Left lobe of liver (tissue), 2 donors: ENCODE results near the gene RDH11. TPM values are rescaled to one million over a fixed set of nuclear protein-coding genes. Genes with fewer than 3 reads are reported as not detected.
"Not testable (repeated sequence)": the region's sequence is repeated elsewhere in the genome, so short reads cannot be mapped to it uniquely, and the experiment has no call there.

Experiments
- ATAC-seq: fragments of 200-7000 bp; cut with Tn5 transposase; one replicate; pipeline ENCODE4 v1.9.1; 2020; ENCODE audit warnings: mild to moderate bottlenecking, moderate library complexity
- DNase-seq: peaks from one replicate; pipeline ENCODE4 v3.0.0-alpha.2; 2020; ENCODE audit warnings: low spot score
- total RNA-seq: library from RNA; stranded (reverse); gene quantifications from one replicate; pipeline ENCODE4 v1.2.1, GENCODE V29; 2021
- donor health status: DM: no; HTN: no; CAD: no; lungs with moderate emphysema.
- donor health status: DM: no; HTN: yes; CAD: no.

The RDH11 gene, protein sequence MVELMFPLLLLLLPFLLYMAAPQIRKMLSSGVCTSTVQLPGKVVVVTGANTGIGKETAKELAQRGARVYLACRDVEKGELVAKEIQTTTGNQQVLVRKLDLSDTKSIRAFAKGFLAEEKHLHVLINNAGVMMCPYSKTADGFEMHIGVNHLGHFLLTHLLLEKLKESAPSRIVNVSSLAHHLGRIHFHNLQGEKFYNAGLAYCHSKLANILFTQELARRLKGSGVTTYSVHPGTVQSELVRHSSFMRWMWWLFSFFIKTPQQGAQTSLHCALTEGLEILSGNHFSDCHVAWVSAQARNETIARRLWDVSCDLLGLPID
- total RNA-seq, result 85.1 TPM

DNA sequence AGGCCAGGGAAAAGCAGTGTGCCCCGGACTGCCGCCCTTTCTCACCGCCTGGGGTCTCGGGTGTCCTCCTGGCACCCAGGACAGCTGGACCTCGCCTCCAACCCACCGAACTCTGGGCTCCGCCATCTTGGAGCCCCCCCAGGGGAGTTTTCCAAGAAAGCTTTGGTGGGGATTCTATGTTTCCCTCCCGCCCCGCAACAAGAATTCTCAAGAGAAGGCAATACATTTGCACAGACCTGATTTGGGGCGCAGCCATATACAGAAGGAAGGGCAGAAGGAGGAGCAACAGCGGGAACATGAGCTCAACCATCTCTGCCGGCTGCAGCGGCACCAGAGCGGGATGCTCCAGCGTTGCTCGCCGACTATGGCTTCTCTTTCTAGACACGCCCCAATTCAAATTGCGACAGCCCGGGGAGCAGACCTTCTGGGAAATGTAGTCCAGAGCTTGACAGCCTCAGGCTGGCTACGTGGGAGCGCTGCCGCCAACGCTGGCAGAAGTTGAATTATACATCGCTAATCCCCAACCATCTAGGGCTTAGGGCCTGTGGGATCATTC is at the start of gene RDH11:
Gene RDH11, minus strand, starts transcription at position 371 of the 556 bp plus-strand sequence. Its CDS starts 61 bp downstream, at position 310.
- DNase-seq (peak; percentile 88), ATAC-seq (peak; percentile 91)

DNA sequence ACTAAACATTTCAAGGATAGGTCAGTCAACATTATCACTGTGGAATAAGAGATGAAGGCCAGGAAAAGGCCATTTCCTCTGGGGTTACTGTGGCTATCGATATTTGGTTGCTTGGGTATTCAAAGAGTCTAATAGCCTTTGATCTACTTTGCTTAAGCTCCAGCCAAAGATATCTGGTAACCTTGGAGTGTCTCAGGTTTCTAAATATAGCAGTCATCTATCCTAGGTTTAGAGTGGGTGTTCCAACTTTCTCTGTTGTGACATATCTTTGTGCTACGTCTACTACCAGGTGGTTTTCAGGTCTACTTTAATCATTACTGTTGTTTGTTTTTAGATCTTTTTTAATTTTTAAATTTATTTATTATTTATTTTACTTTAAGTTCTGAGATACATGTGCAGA is 48.5 kb upstream of the RDH11 start:
- no peak for ATAC-seq
- DNase-seq, result no peak

DNA sequence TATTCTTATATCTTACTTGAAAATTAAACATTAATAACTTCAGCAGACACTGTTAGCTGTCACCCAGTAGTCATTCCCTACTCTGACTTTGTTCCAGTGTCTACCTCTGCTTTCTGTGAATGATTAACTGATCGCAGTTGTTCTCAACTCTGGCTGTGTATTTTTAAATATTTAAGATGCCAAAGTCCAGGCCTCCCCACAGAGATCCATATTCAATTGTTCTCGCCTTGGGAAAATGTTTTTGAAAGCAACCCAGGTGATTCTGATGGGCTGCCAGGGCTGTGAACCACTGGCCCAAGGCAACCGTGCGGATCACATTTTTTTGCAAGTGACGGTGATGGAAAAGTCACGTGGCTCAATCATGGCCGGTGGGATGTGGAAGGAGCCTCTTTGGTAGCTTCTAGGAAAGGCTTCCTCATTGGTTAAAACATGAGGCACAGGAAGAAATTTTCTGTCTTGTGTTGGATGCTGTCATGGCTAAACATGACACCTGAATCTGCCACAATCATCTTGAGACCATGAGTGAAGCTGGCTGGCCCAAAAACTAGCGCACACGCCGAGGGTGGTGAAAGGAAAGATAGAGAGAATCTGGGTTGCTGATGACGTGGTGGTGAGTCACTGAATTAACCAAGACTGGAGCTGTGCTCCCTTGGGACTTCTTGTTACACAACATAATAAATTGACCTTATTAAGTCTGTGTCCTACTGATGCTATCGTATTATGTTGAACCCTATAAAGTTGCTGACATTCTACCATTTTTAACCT is 43.4 kb upstream of the RDH11 start:
- peak; percentile 92 for ATAC-seq
- peak; percentile 86 for DNase-seq

DNA sequence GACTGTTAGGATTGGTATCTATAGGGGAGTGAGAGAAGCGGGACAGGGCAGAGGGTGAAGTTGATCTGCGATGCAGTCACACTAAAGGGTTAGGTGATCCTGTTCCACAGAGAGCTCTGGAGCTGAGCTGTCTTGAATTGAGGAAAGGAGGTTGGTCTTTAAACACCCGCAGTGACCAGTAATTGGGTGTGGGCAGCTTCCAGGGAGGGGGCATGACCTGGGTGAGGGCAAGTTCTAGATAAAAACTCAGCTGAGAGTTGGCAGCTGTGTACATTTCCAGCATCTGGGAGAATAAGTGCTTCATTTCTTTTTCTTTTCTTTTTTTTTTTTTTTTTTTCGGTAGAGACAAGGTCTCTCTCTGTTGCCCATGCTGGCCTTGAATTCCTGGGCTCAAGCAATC is 41.2 kb upstream of the RDH11 start:
- no peak for DNase-seq
- no peak for ATAC-seq

DNA sequence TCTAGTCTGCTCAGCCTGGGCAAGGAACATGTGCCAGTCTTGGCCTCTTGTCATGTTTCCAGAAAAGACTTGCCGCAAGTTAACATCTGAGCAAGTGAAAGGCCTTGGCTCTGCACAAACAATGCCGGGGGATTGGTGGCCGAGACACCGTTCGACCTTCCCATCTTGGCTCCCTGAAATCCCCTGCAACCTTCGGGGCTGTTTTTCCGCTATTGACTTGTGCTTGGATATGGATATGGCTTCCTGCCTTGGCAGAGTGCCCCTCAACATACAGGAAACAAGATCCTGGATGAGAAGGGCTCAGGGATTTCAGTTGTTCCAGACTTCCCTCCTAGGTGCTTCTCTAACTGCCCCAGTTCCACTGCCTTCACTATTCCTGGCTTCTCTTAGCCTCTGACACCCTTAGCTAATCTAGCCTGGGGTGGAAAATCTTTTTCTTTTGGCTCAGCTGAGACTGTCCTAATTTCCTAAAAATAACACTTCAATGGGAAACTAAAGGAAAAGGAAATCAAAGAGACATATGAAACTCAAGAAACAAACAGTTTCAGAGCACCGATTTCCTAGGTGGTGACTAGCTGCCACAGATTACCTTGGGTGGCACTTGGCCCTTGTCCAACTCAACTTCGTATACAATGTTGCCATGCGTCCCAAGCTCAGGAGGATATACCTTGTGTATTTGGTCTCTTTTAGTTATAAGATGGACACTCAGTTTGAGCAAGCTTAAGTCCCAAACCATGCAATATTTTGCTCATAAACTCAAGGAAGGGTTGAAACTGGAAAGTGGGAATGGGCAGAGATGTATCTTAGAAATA is 40.0 kb upstream of the RDH11 start:
- no peak for DNase-seq
- no peak for ATAC-seq

DNA sequence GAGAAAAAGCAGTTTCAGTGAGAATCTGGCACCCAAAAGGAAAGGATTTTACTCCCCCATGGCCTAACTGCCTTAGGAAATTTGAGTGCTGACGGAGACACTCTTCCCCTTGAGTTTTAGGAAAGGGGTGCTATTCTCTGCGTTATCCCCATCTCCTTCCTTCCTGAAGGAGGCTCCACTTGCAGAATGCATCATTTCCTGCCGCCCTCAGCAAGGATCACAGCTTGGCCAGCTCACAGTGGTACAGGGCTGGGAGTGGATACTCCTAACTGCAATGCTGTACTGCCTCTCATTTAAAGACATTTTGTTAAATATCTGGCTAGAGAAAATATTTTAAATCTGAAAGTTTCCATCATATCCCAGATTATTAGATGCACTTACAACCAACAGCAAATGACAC is 39.1 kb upstream of the RDH11 start:
- ATAC-seq (no peak), DNase-seq (no peak)

DNA sequence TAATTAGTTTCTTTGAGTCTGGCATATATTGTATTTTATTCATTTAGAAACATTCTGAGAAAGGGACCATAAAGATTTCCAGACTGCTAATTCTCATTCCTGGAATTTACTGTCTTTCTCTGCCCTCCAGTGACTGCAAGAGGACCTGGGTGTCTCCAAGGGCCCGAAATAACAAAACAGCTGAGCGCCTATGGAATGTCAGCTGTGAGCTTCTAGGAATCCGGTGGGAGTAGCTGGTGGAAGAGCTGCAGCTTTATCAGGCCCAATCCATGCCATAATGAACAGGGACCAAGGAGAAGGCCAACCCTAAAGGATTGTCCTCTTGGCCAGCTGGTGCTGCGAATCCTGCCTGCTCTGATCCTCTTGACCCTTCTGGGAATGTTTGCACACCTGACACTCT is 38.1 kb upstream of the RDH11 start:
- DNase-seq (no peak), ATAC-seq (no peak)

DNA sequence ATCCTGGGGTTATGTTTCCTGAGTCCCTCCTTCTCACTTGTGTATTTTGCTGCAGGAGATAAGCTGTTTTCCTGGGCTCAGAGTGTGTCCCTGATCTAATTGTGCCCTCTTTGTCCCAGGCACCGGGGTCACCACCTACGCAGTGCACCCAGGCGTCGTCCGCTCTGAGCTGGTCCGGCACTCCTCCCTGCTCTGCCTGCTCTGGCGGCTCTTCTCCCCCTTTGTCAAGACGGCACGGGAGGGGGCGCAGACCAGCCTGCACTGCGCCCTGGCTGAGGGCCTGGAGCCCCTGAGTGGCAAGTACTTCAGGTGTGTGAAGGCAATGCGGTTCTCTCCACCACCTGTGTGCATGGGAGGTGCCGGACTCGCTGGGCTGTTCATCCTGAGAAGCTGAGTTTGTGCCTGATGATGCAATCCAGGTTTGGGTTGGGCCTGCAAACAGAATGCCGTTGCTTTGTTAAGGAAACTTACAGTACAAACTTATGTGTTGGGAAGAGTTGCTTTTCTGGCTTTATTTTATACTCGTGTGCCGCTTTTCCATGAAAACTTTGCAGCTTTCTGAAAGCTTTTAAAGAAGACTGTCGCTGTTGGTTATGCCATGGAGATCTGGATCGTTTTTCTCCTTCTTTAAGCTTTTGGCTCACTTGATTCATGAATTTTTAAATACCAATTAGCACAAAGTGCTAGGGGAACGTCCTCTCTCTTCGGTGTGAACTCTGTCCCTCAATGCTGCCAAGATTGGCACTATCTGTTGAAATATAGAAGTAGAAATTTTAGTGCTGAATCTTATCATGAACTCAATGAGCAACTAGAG is 33.7 kb upstream of the RDH11 start:
- ATAC-seq (peak; percentile 92), DNase-seq (peak; percentile 78)

DNA sequence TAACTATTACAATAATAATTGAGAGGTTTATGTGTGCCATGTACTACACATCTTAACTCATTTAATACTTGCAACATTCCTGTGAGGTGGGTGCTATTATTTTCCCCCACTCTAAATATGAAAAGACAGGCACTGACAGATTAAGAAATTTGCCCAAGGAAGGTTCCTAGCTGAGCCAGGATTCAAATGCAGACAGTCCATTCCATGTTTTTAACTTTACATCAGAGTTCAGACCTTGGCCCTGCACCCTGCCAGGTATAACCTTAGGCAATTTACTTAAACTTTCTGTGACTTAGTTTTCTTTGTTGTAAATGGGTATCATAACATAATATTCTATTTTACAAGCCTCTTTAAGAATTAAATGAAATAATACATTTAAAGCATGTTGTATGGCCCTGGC is 32.7 kb upstream of the RDH11 start:
- DNase-seq, result no peak
- no peak for ATAC-seq

DNA sequence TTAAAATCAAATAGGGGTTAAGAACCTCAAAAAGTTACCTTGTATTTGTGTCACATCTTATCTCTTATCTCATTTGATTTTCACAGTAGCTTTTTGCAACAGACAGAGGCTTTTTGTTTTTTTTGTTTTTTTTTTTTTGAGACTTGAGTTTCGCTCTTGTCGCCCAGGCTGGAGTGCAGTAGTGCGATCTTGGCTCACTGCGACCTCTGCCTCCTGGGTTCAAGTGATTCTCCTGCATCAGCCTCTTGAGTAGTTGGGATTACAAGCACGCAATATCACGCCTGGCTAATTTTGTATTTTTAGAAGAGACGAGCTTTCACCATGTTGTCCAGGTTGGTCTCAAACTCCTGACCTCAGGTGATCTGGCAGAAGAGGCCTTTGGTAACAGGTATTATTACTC is 31.8 kb upstream of the RDH11 start:
- no peak for ATAC-seq
- DNase-seq, result no peak

DNA sequence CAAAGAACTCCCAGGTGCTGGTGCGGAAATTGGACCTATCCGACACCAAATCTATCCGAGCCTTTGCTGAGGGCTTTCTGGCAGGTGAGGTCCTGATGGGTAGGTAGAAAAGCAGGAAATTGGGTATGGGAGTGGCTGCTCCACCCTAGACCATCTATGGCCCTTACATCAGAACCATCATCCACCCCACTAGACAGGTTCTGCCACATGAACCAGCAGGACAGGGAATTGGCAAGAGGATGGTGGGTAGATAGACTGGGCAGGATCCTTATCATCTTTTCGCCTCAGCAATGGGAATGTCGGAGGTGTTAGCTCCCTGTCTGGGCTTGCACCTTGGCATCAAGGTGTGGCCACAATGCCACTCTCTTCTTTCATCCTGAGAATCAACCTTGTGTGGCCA is 29.6 kb upstream of the RDH11 start:
- no peak for ATAC-seq
- no peak for DNase-seq

DNA sequence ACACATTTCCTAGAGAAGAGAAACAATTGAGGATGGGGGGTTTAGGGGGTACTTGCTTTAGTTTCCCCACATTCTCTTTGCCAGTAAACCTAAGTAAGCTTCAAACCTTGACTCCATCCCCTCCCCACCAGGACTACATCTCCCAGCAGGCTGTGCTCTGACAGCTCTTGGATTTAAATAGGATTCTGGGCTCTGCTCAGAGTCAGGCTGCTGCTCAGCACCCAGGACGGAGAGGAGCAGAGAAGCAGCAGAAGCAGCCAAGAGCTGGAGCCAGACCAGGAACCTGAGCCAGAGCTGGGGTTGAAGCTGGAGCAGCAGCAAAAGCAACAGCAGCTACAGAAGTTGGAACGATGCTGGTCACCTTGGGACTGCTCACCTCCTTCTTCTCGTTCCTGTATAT is 26.7 kb upstream of the RDH11 start:
- DNase-seq, result peak; percentile 78
- ATAC-seq, result peak; percentile 97

DNA sequence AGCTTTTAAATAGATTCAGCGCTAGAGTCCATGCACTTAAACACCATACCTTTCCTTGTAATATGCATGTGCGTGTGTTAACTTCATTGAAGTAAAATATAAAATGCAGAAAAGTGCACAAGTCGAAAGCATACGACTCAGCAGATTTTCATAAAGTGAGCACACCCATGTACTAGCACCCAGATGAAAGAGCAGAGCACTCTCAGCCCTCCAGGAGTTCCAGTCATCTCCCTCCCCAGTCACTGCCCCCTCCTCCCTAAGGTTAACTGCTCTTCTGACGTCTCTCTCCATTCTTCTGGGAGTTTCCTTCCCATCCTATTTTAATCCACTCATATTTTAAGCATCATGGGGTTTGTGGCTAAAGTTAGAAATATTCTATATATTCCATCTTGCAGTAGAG is 26.3 kb upstream of the RDH11 start:
- ATAC-seq, result no peak
- DNase-seq, result no peak

DNA sequence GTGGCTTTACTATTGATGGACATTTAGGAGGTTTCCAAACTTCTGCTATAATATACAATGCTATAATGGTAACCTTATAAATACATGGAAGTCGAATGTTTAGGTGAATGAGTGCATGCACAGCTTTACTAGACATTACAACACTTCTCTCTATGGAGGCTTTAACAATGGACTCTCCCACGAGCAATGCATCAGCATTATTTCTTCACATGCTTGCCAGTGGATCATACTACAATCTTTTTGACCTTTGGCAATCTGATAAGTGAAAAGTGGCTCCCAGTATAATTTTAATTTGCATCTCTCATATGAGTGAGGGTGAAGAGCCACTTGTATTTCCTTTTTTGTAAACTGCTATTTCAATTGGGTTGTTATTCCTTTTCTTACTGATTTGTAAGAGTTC is 24.3 kb upstream of the RDH11 start:
- no peak for ATAC-seq

DNA sequence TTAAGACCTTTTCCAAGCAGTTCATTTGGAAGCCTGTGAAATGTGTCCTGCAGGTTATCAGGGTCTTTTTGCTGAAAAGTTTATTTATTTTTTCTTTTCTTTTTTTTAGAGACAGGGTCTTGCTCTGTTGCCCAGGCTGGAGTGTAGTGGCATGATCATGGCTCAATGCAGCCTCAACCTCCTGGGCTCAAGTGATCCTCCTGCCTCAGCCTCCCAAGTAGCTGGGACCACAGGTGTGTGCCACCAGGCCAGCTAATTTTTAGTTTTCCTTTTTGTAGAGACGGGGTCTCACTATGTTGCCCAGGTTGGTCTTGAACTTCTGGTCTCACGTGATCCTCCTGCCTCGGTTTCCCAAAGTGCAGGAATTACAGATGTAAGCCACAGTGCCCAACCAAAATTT is 23.8 kb upstream of the RDH11 start:
- not testable (repeated sequence) for DNase-seq, ATAC-seq

More for the DNA sequence above, 24.3 kb upstream of the RDH11 start:
- DNase-seq, result no peak

DNA sequence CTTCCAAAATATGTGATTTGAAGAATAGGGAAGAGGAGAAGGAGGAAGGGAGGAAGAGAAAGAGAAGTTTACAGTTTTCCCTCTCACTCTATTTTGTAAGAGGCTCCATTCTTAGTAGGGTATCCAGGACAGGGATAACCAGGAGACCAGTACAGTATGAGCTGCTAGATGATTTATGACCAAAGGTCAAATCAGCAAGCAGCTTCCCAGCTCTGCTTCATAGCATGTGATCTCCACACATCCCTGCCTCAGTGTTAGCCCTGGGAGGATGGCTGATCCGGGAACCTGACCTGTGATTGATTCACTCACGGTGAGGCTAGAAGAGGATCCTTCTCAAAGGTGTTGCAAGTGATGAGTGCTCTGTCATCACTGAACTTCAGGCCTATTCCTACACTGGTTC is 22.7 kb upstream of the RDH11 start:
- no peak for DNase-seq
- ATAC-seq, result no peak

DNA sequence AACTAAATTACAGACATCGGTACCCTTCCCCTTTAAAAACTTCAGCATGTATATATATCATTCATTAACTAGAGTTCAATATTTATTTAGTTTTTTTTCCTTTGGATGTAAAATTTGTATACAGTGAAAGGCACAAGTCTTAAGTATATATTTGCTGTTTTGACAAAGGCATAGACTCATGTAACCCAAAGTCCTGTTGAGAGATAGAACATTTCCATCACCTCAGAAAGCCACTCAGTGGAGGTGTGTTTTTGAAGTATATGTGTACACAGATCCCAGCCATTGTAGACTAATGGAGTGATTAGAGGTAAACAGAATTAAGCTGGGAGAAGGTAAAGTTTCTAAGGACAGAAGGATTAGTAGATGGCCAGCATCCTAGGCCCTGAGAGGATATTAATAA is 21.5 kb upstream of the RDH11 start:
- DNase-seq, result no peak
- no peak for ATAC-seq

DNA sequence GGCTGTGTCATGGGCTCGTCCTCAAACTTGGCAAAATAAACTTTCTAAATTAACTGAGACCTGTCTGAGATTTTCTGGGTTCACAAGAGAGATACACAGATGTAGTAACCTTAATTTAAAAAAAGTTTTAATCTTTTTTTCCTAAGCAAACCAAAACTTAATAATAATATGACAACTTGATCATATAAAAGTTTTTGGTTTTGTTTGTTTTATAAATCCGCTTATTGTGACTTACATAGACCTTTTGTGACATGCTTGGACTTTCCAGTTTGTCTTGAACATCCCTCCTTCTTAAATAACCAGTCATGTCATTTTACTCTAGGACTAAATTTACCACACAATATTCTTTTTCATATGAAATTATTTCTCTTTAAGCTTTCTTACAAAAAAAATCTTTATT is 14.6 kb upstream of the RDH11 start:
- DNase-seq (no peak), ATAC-seq (no peak)

DNA sequence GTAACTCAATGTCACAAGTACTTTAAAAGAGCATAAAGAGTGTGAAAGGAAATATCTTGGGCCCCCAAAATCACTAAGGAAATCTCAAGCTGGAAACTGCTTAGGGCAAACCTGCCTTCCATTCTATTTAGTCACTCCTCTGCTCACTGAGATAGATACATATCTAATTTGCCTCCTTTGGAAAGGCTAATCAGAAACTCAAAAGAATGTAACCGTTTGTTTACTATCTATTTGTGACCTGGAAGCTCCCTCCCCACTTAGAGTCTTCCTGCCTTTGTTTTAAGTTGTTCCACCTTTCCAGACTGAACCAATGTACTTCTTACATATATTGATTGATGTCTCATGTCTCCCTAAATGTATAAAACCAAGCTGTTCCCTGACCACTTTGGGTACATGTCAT is 14.2 kb upstream of the RDH11 start:
- not testable (repeated sequence) for DNase-seq
- peak; percentile 42 for ATAC-seq

DNA sequence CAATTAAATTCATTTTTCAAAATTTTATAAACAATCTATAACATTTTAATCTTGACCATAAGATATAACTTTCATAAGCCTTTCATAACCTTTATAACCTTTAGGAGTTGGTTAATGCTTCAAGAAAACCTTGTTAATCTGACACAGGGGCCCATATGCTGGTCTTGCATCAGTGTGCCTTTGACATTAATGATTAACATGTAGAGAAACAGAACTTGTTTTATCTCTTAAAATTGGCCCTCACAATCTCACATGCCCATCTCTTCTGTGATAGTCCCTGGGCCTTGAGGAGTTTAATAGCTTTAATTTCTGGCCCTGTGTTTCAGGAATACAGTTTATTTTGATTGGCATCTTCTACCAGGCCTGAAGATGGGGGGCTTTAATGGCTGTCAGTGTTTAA is 13.8 kb upstream of the RDH11 start:
- ATAC-seq, result peak; percentile 69
- DNase-seq, result not testable (repeated sequence)
